Fibroblast of gingiva (primary cell): ENCODE measurements around the gene PRDM11.

ENCODE experiments used
- DNase-seq: peaks from one replicate; pipeline ENCODE4 v3.0.0-alpha.2; 2011; ENCODE audit warnings: low read depth

PRDM11 gene

DNA sequence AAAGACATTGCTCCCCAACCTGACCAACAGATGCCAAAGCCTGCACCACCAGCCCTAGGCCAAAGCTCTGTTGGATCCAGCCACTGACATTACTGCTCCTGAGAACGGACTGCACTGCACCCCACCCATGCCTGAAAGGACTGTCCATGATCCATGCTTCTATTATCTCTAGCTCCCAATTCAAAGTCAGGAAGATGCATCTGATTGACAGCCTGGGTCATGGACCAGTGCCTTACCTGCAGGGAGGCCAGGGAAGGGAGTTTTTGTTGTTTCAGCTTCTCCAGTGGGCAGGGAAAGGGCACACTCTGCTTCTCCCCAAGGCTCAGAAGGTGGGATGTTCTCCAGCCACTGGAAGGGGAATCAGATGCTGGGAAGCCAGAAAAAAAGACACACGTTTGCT is 4.8 kb upstream of the PRDM11 start:
- DNase-seq: no peak

DNA sequence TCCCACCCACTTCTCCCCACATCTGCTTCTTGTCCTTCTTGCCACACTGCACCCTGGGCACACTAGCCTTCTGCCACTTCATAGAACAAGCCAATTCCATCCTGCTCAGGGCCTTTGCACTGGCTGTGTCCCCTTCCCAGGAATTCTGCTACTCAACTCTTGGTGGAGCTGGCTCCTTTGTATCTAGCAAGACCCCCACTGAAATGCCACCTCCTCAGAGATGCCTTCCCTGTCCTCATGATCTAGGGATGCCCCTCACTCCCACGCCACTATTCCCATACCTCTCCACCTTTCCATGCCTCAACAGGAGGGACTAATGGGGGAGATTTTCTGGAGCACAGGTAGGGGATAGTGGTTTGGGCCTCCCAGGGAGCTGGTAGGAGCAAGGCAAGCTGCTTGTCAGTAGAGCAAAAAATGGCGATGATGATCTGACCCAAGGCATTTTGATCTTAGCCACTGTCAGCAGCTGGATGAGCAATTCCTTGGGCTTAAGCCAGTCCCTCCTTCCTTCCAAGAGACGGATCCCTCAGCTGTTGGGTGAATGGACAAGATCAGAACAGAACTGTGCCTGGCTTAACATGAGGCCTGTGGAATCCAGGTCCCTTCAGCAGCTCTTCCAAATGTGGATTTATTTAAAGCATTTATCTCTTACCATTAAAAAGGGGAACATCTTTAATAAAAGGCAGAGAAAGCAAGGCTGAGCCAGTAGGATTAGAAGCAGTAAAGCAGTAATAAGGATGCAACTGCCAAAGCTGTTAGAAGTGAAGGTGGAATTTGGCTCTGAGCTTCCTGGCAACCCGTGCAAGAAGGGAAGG is 4.0 kb upstream of the PRDM11 start:
- no peak for DNase-seq

DNA sequence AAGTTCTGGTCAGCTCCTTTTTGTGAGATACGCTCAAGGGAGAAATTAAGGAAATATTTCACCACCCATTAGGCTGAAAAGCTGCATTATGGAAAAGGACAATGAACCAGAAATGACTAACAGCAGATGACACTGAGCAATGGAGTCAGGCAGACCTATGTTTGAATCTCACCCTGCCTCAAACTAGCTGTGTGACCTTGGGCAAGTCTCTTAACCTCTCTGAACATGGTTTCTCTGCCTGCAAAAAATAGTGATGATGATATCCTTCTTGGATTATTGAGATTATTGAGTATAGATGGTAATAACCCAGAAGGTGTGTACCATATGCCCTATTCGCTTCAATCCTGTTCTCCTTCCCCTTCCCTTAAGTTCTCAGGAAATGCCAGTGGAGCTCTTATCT is 2.9 kb upstream of the PRDM11 start:
- DNase-seq: no peak

DNA sequence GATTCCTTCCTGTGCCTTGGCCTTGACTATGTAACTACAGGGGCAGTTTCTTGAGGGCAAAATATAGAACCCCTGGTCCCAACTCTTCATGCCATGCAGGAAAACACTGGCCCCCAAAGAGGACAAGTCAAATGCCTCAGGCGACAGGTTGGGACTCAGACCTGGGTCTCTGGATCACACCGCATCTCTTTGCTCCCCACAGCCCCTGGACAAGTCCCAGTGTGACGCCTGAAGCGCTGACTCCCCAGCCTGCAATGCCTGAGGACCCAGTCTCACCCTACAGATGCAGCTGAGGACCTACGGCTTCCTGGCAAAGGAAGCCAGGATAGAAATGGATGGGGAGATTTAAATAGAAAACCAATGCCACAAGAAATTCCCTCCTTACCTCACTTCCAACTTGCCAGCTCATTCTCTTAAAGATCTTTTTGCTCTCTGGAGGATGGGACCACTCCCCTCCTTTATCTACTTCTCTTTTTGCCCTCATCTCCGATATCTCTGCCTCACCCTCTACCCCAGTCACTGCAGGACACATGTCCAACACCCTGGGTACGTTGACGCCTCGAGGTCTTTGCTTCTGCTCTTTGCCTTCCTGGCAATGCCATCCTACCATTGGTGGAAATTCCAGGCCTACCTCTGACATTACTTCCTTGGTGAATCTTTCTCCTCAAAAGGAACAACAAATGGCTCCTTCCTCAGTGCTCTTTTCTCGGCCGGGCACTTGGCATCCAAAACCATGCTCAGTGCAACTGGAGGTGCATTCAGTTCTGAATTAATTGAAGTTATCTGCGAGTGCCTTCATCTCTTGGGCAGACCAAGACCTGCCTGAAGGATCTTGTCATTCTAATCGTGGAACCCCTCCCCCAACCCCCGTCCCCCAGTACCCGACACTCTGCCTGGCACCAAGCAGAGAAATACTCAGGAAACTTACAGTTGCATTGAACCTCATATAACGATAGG is 2.0 kb upstream of the PRDM11 start:
- DNase-seq: no peak

DNA sequence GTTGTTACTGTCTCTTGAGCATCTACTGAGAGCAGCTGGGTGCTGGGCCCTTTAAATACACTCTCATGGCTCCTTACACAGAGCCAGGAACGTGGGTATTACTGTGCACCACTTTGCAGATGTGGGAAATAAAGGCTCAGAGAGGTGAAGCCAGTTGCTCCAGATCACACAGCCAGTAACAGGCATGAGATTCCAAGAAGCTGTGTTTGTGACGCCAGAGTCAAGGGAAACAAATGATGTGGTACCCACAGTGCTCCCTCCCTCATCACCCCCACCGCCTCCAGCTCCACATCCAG is 1.4 kb upstream of the PRDM11 start:
- DNase-seq: no peak

DNA sequence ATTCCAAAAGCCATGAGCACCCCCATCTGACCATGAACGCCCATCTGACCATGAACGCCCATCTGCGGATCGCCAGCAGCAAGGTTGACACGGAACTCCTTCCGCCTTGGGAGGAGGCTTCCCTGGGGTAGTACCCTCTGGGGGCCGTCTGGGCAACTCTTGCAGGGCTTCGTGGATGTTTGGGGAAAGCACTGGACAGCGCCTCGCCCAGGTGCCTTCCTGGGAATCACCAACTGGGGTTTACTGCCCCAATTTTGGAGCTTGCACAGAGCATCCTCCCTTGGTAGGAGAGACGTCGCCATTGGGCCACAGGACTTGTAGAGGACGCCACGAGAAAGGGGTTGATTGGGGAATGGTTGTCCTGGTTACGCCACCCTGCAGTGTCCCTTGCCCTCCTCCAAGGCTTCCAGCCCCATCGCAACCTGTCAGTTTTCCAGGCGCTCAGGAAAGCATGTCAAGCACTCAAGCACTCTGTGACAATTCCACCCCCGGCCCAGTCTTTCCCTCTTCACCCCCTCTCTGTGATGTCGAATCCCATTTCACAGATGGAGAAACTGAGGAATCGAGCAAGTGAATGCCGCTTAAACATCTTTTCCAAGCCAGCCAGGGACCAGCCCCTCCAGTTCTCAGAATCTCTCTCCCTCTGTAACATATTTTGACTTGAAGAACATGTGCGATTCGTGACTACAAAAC is 914 bp upstream of the PRDM11 start:
- peak; percentile 37 for DNase-seq

DNA sequence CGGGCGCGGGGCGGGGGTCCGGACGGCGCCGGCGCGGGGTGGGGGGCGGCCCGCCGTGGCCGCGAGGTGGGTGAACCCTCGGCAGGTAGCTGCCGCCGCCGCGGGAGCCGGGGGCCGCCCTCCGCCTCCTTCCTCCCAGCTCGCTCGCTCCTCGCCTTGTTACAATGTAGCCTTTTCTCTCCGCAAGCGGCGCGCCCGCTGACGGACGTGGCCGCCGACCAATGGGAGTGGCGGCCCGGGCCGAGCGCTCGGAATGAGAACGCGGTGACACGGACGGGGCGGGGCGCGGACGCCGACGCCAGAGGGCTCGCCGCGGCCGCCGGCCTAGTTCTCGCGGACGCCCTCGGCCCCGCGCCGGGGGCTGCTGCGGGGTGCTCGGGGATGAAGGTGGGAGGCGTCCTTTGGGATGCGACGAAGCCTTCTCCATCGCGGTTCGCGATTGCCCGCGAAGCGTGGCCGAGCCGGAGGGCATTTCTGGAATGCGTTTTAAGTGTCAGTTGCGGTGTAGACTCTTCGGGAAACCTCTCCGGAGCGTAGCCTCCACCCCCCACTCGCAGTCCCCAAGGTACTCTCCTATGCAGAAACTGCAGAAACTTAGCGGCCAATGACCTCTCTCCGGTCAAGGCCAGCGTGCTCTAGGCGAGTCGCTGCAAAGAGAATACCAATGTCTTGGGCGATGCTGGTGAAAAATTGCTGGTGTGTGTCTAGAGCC is 734 bp downstream of the PRDM11 start:
- DNase-seq: peak; percentile 97

DNA sequence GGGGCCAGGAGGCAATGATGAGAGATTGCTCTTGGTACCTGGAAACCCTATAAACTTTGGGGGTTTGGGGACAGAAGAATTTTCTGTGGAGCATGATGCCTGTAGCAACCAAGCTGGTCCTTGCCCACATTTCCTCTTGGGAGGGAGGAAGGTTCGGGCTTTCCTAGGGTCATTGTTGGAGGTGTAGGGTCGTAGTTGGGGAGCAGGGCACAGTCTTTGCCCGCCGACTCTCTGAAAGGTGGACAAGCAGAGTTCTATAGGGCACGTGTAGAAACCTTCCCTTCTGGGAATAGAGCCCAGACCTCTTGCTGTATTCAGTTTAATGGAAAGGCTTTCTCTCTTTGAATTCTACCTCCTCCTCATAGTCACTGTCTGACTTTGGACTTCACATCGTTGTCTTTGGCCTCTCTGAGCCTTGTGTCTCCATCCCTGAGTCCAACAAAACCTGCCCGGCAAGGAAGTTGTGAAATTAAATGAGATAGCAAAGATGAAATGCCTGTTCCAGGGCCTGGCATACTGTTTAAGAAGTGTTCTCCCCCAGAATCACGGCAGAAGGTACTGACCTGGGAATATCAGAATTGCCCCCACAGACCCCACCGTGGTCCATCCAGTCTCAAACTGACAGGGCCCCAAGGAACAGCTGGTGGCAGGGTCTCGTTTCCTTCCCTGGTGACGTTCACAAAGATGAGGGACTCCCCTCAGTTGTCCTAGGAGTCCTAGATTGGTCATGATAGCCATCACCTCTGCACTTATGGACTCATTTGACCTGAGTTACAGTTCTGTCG is 1.6 kb downstream of the PRDM11 start:
- no peak for DNase-seq

DNA sequence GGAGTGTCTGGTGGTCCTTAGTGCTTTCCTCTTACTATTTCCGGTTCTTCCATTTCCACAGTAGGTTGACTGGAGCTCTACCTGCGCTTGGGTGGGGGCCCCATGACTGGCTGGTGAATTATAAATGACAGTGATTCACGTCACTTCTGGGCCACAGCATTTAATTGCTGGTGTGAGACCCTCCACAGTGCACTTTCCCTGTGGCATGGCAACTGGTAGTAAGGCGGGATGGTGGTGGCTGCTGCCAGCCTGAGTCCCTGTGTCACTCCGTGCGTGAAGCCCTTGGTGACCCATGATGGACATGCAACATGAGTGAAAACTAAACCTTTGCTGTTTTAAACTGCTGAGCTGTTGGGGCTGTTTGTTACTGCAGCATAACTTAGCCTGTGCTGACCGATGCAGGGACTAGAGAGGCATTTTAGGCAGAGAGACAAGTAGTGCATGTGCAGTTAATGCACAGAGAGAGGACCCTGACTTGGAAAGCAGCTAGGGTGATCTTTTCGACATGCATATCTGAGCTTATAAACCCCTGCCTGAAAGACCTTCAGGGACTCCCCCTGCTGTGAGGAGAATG is 3.1 kb downstream of the PRDM11 start:
- DNase-seq: no peak

DNA sequence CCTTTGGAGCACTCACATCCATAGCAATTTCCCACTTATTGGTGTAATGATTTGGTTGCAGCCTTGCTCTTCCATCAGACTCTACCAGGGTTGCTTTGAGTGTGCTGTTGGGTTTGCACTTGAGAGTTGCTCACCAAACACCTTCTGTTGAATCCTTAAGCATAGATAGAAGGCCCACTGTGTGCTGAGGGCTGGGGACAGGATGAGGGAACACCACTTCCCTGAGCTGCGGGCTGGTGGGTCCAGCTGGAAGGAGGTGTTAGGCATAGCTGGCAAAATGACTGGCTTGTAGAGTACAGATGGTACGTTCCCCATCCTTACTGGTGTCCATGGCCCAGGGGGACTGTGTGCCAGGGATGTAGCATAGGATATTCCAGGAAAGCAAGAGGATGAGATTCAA is 3.9 kb downstream of the PRDM11 start:
- no peak for DNase-seq

DNA sequence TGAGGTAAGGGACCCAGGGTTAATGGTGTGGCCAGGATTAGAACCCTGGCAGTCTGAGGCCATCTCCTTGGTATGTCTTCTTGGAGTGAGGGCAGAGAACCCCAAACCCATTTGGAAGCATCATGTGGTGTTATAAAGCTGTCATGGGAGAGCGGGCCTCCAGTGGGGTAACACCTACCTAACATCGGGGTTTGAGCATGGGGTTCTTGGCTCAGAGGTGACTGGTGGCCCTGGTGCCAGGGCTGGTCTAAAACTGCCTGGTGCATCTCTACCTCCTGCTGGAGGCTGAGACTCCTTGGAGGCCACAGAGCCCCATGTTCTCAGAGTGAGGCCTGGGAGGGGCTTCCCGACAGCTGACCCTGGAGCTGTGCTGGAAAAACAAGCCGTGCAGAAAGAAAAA is 4.5 kb downstream of the PRDM11 start:
- no peak for DNase-seq

DNA sequence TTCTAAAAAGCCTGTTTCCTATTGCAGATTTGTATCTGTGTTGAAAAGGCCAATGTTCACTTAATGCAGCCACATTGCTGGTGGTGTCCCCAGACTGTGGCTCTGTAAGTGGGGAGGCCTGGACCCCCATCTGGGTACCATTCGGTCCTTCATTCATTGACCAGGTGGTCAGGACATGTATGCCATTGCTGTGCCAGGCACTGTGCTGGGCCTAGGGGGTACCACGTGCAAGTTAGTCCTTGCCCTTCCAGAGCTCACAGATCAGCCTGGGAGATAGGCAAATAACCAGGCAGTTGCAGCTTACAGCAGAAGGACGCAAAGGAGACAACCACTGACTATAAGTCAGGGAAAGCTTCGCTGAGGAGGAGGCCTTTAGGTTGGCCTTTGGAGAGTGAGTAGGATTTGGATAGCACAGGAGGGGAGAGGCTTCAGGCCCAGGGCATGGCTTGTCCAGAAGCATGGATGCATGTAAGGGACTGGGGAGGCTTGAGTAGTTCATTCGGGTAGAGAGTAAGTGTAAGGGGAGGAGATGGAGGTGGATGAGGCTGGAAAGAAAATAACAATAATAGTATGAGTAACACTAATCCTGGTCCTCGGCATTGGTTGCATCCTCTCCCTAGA is 5.0 kb downstream of the PRDM11 start:
- DNase-seq: no peak

DNA sequence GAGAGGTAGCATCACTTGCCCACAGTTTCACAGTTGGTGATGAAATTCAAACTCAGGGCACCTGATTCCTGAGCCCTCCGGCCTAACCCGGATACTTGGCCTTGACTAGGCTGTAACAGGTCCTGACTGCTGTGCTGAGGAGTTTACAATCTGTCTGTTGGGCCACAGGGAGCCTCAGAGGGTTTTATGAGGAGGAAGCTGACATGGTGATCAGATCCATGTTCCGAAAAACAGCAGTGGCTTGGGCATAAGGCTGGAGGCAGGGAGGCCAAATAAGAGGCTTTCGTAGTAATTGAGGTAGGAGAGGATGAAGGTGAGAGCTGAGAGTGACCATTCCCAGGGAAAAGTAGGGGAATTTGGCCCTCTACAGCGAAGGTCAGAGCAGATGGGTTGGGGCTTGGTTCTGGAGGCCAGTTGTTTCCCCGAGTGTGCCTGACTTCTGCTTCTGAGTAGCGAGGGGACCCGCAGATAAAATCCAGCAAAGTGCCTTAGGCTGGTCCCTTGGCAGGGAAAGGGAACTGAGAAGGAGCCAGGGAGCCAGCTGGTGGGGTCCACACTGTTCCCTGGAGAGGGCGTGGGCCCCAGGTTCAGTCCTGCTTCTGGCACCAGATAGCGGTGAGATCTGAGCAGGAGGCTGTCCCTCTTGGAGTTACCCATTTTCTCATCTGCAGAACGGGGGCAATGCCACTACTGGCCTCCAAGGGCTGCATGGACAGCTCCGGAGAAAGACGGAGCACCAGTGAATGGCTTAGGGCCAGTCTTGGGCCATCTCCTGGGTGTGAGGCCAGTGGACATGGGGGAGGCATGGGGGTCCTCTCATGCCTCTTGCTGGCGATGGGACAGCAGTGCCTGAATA is 6.5 kb downstream of the PRDM11 start:
- DNase-seq: no peak

DNA sequence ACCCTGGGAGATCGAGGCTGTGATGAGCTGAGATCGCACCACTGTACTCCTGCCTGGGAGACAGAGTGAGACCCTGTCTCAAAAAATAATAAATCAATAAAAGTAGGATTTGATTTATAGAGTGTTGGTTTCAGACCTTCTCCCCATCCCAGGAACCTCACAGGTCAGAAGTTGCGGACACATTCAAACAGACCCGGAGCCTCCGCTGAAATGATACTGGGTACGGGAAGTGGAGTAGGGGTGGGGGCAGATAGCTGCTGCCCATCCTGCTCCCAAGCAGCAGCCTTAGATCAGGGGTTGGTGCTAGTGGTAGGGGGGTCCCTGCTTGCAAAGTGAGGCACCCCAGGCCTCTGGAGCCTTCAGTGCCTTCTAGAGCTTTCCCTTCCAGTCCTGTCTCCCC is 7.8 kb downstream of the PRDM11 start:
- DNase-seq: no peak

DNA sequence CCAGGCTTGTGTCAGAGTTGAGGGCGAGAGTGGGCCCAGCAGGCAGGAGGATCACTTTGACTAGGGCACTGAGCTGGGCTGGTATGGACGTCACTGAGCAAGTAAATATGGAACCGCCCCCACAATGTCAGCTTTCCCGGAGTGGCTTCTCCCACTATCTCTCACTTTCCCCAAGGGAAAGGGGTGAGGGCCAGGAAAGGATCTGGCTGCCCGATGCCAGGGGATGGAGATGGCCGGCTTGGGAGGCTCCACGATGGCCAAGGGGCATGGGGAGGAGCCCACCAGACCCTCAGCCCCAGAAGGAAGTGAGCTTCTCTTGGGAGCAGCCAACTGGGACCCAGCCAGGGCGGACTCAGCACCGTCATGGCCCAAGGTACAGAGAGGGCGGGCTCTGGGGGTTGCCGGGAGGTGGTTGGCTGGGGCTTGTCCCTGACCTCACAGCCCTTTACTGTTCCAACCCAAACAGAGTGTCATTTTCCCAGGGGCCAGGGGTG is 8.7 kb downstream of the PRDM11 start:
- DNase-seq: no peak

DNA sequence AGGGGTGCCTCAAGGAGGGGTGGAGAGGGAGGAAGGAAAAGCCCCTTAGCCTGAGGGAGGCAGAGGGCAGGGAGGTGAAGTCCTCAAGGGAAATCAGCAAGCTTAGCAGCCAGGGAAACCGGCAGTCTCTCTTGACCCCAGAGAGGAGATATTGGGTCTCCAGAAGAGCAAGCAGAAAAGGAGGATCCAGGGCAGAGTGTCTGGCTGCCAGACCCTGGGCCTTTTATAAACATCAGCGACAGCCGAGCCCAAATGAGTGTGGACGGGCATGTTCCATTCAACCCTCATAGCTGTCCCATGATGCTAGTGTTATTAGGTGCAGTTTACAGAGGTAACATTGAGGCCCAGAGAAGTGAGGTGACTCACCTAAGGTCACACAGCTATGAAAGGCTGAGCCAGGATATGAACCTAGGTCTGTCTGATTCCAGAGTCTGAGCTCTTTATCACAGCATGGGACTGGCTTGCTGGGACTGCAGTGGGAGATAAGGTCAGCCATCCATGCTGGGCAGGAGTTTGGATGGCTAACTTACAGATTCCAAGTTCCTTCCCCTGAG is 9.3 kb downstream of the PRDM11 start:
- DNase-seq: no peak

DNA sequence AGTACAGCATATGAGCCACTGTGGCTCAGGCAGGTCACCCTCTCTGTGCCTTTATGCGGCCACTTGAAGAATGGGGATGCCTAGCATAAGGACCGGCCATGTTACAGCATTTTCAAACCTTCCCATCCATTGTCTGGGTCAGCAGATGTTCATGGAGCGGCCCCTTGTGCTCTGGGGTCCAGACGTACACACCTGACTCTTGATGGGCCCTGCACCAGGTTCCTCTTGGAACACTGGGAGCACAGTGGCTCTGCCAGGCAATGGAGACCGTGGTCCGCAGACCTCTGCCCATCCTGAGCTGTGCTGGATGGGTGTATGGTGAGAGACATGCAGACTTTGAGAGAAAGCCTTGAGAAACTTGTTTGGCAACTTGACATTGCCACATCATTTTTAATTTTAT is 9.8 kb downstream of the PRDM11 start:
- no peak for DNase-seq

DNA sequence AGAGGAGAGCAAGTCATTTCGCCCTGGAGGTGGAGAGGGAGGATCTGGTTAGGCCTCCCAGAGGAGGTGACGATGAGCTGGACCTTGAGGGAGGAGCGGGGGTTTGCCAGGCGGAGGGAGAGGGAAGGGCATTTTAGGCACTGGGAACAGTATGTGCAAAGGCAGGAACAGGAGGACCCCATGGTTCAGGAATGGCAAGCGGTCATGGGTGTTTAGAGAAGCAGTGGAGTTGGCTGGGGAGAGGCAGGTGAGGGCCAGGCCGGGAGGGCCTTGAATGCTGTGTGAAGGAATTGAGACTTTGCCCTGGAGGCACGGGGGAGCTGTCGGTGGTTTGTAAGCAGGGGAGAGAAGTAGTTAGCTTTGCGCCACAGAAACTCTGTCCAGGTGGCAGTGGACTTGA is 10.3 kb downstream of the PRDM11 start:
- no peak for DNase-seq
